ENCODE measurements around the gene CA12.
A peak's percentile ranks its signal among the peaks of the same experiment; 100 is the strongest.
"Not testable (repeated sequence)": the region's sequence is repeated elsewhere in the genome, so short reads cannot be mapped to it uniquely, and the experiment has no call there.

Gene CA12

DNA sequence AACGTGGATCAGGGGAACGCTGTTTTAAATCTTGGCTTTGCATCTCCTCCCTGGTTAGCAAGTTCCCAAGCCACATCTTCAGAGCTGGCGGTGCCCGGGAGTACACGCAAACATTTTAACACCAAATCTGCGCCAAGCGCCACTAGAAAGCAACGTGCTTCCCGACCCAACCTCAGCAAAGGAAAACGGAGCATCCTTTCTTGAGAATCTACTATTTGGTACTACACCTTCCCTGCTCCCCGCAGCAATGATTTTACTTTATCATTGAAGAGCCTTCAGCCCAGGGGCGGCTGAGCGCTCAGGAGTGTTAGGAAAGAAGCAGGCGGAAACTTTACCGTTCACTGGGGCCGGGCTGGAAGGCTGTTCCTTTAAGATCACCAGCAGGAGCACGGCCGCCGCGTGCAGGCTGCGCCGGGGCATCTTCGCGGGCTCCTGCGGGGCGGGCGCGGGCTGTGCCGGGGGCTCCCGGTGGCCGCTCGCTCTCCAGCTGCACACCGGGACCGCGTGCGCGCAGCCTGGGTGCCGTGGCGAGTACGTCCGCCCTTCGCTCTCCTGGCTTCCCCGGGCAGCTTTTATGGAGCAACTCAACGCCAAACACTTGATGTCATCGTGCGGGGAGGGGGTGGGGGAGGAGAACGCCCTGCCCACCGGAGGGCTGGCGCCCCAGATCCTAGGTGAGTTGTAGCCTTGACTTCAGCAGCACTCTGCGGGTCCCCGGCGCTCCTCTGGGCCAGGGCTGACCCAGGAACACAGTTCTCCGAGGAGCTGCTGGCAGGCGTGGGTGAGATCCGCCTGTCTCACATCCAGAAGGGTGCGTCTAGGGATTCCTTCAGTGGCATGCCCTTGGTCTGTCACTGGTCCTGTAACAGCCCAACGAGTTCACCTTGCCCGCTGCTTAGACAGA, at the start of gene CA12:
Gene CA12, minus strand, starts transcription at position 546 of the 904 bp plus-strand sequence. Its CDS starts 126 bp downstream, at position 420.
- peak; percentile 44 to 80 for DNase-seq

DNA sequence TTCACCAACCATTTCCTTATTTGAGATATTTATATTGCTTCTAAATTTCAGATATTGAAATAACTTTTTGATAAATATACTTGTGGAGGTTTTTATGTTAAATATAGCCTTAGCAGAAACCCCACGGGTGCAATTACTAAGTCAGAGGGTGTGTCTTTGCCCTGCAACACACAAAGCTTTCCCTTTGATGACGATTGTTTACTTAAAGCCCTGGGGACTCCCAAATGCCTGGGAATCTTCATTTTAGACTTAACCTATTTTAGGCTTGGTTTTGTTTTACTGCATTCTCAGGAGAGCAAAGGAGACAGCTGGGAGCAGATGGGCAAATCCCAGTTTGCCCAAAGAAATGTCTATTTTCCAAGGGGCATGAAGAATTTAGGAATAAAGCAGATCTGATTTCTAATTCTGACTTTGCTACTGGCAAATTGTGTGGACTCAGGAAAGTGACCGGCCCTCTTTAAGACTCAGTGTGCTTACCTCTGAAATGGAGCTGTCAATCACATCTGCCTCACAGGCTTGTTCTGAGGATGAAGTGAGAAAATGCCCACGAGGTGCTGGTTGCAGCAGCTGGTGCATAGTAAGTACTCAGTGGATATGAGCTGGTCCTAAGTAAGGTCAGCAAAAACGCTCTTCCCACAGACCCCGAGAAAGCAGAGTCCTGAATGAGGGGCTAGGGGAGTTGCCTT, 49.3 kb upstream of the CA12 start:
- DNase-seq, result no peak

DNA sequence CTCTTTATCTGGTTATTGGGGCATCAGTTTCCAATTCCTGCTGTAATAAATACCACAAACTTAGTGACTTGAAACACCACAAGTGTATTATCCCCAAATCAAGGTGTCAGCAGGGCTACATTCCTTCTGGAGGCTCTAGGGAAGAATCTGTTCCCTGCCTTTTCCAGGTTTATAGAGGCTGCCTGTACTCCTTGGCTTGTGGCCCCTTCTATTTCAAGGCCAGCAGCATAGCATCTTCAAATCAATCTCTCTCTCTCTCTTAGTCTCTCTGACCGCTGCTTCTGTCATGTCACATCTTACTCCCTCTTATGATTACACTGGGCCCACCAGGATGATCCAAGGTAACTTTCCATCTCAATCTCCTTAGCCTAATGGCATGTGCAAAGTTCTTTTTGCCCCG, 44.9 kb upstream of the CA12 start:
- no peak for DNase-seq

DNA sequence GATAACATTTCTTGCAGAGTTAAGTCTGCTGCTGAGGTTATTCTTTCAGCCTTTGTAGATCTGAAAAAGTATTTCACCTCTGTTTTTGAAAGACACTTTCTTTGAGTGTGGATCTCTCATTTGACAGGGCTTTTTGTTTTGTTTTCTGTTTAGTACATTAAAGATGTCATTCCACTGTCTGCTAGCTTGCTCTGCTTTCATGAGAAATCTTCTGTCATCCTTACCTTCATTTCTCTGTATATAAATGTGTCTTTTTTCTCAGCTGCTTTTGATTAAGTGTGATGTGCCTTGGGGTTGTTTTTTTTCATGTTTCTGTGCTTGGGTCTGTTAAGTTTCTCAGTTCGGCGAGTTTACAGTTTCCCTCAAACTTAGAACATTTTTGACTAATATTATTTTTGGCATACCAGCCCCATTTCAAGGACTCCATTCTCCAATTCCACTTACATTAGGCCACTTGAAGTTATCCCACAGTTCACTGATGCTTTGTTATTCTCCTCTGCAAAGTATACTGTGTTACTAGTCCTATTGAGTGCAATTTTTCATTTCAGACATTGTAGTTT, 43.9 kb upstream of the CA12 start:
- no peak for DNase-seq

DNA sequence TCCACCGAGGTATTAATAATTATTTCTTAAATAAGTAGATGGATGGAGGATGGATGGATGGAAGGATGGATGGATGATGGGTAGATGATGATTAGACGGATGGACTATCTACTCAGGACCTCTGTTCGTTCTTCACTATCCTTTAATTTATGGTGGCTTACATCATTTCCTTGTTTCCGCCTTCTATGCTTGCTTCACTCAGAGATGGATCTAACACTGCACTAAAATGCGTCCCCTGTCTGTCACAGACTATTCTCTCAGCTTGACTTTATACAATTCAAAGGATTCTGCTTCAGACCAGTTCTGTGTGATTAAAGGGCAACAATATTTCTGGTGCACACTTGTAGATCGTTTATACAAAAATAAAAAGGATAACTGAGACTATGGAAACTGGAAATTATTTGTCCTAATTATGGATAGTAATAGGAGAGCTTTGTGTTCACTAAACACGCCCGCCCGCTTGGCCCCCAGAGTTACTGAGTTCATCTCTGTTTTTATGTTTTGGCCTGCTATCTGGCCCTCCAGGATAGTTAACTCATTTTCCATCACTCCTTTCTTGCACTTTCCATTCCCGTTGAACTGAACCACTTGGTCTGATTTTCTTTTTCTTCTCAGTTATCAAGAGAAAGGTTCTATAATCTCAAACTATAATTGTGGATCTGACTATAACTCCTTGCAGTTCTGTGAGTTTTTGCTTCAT, 41.4 kb upstream of the CA12 start:
- no peak for DNase-seq

DNA sequence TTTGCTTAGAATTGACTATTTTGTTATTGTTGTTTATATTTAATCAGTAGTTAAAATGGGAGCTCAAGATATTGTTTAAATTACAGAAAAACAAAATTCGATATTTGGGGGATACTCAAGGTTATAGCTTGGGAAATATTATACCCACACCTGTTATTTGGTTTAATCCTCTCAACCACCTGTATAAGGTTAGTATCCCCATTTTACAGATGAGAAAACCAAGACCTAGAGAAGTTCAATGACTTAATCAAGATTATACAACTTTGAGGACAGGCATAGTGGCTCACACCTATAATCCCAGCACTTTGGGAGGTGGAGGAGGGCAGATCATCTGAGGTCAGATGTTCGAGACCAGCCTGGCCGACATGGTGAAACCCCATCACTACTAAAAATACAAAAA, 39.8 kb upstream of the CA12 start:
- no peak for DNase-seq

DNA sequence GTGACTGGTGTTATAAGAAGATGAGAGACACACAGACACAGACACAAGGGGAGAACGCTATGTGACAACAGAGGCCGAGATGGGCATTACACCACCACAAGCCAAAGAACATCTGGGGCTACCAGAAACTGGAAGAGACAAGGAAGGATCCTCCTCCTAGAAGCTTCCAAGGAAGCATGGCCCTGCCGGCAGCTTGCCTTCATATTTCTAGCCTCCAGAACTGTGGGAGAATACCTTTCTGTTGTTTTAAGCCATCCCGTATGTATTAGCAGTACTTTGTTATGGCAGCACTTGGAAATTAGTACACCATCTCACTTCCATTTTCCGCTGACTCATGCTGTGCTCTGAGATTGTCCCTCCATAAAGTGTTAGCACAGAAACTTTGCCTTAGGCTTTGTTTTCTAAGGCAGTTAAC, 38.7 kb upstream of the CA12 start:
- no peak for DNase-seq

DNA sequence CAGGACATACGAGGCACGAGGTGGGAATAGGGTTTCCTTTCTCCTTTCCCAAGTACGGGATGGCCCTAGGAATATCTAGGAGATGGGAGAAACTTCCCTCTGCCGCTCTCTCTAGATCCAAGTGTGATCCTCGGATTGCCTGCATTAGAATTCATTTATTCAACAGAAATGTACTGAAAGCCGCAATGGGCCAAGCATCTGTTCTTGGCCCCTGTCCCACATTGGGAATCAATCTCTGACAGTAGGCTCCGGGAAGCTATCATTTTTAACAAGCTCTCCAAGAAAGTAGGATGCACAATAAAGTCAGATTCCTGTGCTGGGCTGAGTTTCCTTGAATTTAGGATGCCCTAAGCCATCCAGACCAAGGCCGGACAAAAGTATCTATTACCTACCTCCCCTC, 37.2 kb upstream of the CA12 start:
- no peak for DNase-seq

DNA sequence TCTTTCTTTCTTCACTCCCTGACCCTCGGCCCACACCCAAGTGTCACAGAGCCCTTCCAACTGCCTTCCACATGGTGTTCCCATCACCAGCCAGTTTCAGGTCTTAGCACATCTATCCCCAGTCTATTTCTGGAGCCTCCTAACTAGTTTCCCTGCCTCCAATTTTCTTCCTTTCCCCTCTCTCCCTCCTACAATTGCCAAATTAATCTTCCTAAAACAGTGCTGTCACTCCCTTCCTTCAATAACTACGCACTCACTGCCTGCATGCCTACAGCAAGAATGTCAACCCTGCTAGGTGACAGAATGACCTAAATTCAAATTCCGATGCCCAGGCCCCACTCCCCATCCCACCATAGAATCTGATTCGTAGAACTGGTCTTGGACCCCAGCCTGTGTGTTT, 36.1 kb upstream of the CA12 start:
- DNase-seq, result no peak

DNA sequence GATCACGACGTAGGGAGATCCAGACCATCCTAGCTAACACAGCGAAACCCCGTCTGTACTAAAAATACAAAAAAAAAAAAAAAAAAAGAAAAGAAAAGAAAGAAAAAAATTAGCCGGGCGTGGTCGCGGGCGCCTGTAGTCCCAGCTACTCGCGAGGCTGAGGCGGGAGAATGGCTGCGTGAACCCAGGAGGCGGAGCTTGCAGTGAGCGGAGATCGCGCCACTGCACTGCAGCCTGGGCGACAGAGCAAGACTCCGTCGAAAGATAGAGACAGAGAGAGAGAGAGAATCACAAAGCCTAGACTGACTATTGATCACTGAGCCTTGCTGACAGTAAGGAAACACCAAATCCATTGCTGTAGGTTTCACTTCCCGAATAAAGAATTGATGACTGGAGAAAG, 35.6 kb upstream of the CA12 start:
- not testable (repeated sequence) for DNase-seq

DNA sequence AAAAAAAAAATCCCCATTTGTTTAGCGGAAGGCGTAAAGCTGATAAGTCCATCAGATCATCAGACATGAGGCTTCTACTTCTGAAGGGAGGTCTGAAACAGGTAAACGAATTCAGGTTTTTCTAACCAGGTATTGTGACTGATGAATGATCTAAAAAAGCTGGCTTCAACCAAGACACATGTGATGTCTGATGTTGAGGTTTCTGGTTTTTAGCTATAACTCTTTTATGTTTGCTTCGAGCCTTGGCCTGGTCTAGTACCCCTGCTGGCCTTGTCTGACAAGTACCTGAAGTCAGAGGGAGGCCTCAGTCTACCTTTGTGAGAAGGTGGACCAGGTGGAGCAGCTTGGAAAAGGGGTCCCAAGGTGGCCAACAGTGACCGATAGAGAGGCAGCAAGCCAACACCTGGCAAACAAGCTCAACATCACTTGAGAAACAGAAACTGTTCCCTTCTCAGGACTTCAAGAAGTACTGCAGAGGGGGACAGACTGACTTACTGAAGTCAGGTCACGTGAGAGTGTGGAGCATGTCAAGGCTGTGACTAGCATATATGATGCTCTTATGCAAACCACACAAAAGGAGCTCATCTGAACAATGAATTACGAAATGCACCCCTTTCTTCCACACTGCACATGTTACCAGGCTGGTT, 33.0 kb upstream of the CA12 start:
- no peak for DNase-seq

DNA sequence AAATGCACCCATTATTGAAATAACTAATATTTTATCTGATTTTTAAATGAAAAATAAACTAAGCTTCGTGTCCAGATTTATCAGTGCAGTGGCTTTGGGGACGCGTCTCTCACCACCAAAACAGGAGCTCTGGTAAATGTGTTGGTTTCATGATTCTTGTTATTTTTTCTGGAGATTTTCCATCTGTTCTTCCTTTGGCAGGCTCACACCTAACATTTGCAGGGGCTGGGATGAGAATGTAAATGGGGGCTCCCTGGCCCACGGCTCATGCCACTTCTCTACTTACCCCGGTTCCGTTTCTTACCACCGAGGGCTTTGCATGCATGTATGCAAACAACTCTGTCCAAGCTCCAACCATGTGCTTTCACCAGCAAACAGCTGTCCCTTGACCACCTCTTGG, 30.9 kb upstream of the CA12 start:
- no peak for DNase-seq

DNA sequence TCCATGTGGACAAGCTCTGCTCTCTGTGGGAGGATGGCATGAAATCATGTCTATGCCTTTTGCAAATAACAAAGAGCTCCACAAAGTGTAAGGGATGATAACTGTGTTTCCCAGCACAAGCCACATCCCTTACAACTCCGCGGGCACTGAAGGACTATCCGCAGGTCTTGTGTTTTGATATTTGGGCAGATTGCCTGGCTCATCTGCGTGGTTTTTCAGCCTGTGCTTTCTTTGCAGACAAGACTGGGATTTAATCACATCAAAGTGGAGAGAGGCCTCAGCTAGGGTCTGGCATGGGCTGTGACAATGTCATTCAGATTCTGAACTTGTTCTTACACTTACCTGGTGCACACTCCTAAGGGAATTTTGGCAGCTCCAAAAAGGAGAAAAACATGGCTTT, 30.2 kb upstream of the CA12 start:
- DNase-seq, result no peak

DNA sequence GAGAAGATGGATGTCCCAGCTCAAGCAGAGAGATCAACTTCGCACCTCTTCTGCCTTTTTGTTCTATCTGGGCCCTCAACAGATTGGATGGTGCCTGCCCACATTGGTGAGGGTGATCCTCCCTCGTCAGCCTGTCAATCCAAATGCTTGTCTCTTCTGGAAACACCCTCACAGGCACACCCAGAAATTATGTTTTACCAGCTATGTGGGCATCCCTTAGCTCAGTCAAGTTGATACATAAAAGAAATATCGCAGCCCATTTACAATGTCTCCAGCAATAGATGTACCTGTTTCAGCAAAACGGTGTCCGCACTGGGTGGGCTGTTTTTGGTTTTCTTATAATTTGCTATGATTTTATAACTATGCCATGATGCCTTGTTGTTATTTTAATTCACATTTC, 27.5 kb upstream of the CA12 start:
- DNase-seq, result no peak

DNA sequence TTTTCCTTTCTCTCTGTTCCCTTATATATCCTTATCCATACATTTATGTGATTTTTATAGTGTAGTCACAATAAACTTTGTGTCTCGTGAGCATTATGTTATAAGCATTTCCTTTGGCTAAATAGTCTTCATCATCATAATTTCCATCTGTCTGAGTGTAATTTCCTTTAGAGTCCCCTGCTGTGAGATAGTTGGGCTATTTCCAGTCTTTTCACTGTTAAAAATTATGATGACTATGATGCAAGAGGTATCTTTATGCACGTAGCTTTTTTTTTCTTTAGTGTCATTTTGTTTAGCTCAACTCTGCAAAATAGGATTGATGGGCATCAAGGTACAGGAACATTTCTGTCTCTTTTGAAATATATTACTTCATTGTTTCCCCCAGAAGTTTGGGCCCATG, 26.9 kb upstream of the CA12 start:
- DNase-seq, result no peak

DNA sequence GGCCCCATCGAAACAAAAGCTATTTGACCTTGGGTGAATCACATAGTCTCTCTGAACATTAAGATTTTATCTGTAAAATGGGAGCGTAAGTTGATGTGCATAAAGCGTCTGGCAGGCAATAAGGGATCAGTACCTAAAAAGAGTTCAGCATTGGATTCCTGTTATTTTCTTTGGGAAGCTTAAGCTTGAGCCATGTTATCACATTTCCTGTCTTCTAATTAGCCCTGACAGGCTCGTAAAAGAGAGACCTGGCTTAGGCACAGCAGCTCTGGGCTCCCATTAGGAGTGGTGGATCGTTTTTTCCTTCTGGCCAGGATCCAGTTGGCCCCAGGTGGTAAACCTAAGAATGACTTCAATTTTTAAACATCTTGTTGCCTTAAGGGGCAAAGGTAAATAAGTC, 26.0 kb upstream of the CA12 start:
- peak in 1 of 2 experiments; percentile 8 for DNase-seq

DNA sequence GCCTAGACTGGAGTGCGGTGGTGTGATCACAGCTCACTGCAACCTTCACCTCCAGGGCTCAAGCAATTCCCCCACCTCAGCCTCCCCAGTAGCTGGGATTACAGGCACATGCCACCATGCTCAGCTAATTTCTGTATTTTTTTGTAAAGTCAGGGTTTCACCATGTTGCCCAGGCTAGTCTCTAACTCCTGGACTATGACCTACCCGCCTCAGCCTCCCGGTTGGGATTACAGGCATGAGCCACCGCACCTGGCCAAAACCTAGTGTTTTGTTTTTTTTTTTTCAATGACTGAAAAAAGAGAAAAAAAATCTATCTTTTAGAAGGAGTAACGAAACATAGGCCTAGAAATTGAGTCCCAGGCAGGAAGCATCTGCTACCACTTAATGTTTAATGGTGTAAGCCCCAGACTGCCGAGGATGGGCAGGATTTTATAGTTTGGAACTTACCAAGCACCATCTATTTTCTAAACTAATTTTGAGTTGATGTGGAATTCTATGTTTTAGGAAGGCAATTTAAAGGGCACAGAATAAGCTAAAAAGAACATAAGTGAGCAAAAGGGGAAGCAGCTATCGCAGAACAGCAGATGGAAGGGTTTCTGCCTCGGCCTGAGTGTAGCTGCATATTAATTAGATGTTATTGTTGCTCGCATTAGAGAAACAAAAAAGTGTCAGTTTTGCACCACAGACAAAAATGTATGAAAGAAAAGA, 24.2 kb upstream of the CA12 start:
- no peak for DNase-seq

DNA sequence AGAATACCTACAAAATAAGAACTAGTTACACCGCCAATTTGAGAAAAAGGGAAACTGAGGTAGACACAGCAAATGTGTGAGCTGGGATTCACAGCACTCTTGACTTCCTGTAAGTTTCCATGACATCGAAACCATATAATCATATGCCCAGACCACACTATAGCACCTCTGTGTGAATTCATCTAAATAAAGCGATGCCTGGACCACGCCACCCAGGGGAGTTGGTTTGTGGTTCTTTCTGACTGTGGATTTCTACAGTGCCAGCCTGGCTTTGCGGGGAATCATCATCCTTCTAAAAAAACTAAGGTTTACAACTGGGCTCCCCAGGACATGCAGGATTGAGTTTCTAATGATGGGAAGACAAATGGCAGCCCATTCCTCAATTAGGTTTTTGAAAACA, 23.5 kb upstream of the CA12 start:
- no peak for DNase-seq

DNA sequence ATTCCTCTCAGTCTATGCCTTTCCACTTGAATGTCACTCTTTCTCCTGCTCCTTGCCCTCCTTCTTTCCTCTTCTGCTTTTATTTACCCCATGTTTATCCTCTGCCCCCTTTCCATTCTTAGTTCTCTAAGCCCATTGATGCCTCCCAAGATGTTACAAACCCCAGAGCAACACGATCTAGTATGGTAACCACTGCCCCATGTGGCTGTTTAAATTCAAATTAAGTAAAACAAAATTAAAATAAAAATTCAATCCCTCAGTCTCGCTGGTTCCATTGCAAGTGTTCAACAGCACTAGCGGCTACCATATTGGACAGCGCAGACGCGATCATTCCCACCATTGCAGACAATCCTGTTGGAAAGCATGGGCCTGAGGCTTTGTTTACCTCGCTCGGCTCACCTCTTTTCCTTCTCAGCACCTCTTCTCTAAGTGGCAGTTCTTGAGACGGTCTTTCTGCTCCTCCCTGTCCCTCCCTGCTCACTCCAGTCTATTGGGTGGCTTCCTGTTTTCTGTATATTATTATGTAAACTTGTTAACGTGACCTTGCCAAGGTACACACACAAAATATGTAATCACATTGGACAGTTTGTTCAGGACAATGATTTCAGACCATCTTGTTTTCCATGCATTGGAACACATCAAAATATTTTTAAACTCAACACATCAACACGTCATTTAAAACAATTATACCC, 21.8 kb upstream of the CA12 start:
- no peak for DNase-seq

DNA sequence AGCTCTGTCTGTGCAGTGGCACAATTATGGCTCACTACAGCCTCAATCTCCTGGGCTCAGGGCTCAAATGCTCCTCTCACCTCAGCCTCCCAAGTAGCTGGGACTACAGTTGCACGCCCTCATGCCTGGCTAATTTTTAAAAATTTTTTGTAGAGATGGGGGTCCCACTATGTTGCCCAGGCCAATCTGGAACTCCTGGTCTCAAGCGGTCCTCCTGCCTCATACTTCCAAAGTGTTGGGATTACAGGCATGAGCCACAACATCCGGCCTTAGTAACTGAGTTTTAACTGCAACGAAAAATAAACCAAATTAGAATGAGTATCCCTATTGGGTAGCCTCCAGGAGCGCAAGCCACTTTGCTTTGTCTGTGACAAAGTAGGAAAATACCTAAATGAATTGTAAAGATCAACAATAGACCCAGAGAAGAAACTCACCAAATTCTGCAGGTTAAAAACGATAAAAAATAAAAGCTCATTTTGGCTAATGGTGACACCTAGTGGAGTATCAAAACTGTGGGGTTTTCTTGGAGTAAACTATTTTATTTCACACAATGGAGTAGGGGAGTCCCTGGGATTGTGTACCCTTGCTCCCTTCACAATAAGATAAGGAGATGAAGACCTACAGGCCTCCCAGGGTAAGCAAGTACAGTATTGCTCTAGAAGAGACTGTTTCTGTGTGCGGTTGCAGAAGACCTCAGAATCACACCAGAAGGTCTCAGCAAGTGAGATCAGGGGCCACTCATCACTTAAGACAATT, 21.0 kb upstream of the CA12 start:
- peak in 1 of 2 experiments; percentile 65 for DNase-seq

Measured in NCI-H526 (cell line).